GM19452 (cell line): ENCODE results near the gene BBS9.
"Not testable (repeated sequence)": the region's sequence is repeated elsewhere in the genome, so short reads cannot be mapped to it uniquely, and the experiment has no call there.

Source experiments
- ATAC-seq: cut with Tn5 transposase; IDR thresholded peaks from one replicate; pipeline ENCODE4 v1.9.1; 2021; ENCODE audit not compliant: unreplicated experiment

BBS9 gene

GRCh38 chr7:33485747-33486493 lies 356.6 kb downstream of the BBS9 start:
- ATAC-seq: no peak

- ATAC-seq: no peak
Measured at GRCh38 chr7:33486633-33487032, 357.3 kb downstream of the BBS9 start.

DNA sequence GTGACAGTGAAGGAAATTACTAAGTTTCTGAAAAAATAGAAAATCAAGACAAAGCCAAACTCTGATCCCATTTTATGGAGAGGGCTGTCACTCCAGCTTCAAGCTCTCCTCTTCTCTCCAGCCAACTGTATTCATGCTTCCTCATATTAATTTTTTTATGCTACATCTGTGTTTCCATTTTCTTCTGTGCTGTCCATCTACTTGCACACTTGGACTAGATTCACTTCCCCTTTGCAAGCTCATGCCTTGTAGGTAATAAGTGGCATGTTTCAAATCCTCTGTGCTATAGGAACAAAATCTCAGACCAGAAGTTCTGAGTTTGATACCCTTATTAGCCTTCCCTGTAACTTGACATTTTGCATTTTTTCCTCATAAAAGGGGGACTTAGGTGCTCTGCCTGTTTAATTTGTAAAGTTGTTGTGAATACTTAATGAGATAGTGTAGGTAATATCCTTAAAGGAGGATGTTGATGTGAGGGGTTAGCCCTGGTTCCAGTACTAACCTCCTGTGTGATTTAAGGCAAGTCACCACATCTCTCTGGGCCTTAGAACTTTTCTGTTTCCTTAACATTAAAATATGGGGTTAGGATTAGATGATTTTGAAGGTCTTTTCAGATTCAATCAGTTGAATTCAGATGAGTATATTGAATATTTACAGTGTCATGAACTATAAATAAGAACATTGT lies 358.8 kb downstream of the BBS9 start:
- ATAC-seq: no peak

GRCh38 chr7:33494474-33494873 lies 365.1 kb downstream of the BBS9 start:
- no peak for ATAC-seq

DNA sequence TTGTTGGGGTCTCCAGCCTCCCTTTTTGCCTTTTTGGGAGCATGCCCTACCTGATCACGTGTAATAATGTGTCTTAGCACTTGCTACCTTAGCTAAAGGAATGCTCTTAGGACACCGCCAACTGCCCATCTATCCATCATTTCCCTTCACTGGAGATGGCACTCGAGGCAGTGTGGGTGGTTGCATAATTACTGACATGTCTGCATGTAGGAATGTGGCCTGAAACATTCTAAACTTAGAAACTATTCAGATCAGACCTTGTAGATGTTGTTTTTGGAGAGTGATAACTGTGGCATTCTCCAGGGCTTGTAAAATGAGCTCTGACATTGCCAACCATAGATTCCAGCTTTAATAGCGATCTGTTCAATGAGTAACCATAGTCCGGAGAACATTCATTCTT lies 365.8 kb downstream of the BBS9 start:
- ATAC-seq: no peak

DNA sequence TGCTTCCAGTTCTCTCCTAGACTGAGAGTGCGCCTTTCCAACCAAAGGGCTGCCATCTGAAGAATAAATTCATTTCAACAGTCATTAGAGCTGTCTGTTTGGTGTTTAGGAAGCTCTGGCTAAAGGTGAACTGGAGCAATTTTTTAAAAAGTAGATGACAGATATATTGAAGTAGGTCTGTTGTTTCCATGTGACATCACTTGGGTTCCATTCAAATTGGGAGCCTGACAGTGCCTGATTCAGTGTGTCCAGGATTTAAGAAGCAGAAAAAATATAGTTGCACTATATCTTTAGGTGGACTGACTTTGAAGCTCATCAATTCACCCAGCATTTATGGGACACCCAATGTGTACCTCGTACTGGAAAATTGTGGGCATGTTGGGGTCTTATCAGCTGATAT lies 367.7 kb downstream of the BBS9 start:
- ATAC-seq: no peak

- no peak for ATAC-seq
Measured at GRCh38 chr7:33500703-33501701, 371.6 kb downstream of the BBS9 start.

- no peak for ATAC-seq
Measured at GRCh38 chr7:33503014-33503413, 373.6 kb downstream of the BBS9 start.

DNA sequence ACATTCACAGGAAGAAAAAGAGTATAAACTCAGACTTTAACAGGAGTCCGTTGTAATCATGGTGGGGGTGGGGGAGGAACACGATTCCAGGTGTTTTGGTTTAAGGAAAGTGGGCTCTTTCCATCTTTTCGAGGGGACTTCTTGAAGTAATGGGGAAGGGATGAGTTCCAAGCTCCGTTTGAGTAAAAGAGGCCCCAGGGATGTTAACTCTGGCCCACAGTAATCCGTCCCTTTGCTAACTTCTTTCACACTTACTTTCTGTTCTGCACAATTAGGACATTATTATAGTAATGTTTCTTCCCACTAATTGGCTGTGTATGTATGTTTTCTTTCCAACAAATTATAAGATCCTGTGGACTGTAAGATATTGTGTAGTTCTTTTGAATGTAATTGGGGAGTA lies 374.4 kb downstream of the BBS9 start:
- ATAC-seq: no peak

- ATAC-seq: no peak
Measured at GRCh38 chr7:33504266-33504665, 374.9 kb downstream of the BBS9 start.

DNA sequence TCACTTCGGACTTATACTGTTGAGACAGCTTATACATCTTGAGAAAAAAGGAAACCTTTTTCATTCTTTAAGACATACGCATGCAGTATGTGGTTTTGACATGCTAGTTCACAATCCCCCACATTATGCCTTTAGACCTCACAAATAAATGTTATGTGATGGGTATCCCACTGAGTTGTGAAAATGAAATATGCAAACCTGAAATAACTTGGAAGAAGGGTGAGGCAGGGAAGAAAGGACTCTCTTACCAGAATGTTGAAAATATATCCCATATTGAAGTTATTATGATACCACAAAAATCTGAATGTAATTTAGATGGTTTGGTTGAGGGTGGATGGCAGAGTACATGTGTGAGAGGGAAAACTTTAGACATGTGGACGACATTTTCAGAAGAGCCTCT lies 379.8 kb downstream of the BBS9 start:
- ATAC-seq: no peak

GRCh38 chr7:33511778-33512177 lies 382.4 kb downstream of the BBS9 start:
- ATAC-seq: no peak

DNA sequence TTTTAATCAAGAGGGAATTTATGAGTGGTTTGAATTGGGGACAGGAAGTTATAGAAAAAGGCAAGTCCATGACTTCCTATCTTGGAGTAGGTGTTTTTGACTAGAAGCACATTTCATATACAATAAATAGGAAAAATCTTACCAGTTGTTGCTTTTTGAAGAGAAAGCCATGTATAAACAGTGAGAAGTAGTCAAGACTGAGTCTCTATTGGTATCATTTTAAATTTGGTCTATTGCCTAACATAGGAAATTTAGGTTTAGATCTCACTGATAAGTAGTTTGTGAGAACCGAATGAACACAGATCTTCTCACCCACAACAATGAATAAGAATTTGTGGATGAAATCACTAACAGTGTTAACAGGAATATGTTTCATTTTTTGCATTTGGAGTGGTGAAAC lies 387.2 kb downstream of the BBS9 start:
- ATAC-seq: no peak

DNA sequence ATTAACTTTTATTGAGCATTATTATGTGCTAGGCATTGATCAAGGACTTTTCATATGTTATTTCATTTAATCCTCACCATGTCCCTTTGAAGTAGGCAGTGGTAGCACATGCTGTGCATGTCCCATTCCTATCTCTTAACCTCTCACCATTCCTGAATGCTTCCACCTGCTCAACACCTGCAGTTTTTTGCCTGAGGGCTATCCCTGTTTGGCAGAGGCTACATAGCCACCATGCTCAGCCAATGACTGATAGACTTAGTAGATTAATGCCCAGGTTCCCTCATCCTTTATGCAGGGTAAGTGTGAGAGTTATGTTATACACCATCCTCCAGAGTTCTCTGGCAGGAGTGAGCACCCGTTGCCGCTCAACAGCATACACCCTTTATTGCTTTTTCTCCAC lies 387.8 kb downstream of the BBS9 start:
- no peak for ATAC-seq

DNA sequence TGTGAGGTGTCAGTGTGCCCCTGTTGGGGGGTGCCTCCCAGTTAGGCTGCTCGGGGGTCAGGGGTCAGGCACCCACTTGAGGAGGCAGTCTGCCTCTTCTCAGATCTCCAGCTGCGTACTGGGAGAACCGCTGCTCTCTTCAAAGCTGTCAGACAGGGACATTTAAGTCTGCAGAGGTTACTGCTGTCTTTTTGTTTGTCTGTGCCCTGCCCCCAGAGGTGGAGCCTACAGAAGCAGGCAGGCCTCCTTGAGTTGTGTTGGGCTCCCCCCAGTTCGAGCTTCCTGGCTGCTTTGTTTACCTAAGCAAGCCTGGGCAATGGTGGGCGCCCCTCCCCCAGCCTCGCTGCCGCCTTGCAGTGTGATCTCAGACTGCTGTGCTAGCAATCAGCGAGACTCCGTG lies 397.6 kb downstream of the BBS9 start:
- not testable (repeated sequence) for ATAC-seq

- not testable (repeated sequence) for ATAC-seq
Measured at GRCh38 chr7:33527613-33528012, 398.2 kb downstream of the BBS9 start.

GRCh38 chr7:33529070-33529469 lies 399.7 kb downstream of the BBS9 start:
- no peak for ATAC-seq

DNA sequence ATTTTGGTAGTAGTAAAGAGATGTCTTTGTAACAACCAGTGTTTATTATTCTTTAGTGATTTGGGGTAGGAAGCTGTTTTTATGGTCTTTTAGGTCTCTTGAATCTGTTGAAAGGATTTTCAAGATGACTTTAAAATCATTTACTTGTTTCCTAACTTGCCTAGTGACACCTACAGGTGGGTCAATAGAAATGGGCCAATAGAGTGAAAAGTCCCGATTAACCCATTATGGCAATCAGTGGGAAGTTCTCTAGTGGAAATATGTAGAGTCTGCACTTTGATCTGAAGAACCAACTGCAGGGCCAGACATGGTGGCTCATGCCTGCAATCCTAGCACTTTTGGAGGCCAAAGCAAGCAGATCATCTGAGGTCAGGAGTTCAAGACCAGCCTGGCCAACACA lies 401.3 kb downstream of the BBS9 start:
- ATAC-seq: no peak

- ATAC-seq: no peak
Measured at GRCh38 chr7:33531888-33532287, 402.5 kb downstream of the BBS9 start.

DNA sequence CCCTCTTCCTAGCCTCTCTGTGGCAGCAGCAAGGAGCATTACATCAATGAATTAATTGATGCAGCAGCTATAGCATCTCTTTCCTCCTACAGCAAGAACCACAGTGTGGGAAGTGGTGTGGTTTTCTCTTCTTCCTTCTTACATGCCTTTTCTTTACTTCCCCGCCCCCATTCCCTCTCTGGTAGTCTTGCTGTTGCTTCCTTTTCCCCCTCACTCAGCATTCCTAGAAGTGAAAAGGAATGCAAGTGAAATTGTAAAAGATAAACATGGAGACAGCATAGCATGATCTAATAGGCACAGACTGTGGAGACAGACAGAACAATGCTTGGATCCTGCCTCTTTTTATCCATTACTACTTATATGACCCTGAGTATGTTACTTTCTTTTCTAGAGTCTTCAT lies 405.5 kb downstream of the BBS9 start:
- ATAC-seq: no peak

DNA sequence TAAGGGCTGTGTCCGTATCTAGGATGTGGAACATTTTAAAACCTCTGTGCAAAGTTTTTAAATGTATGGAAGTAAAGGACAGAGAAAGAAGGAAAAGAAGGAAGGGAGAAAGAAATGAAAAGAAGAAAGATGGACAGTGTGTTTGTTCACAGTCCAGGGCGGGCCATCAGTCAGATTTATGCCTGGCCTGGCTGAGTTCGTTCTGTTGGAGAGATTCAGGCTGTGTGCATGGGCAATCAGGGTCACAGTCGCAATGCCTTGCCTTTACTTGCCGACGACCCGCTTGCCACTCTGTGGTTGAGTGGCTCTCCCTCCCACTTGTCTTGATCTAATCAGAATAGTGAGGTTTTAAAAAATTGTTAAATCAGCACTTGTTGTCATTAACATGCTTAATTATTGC lies 406.6 kb downstream of the BBS9 start:
- ATAC-seq: no peak
